HepG2 (cell line): Measurements from ENCODE around the gene SSX2IP. TPM values are rescaled to one million over a fixed set of nuclear protein-coding genes. Genes with fewer than 3 reads are reported as not detected.

ENCODE experiments used
- ATAC-seq: fragments of 200-7000 bp; cut with Tn5 transposase; 3 replicates; pipeline ENCODE4 v1.9.1; 2020; ENCODE audit warnings: mild to moderate bottlenecking, moderate library complexity
- BruUV-seq: library from RNA; stranded (reverse); fragments of 400-500 nt; replicated peaks from 2 replicates; lab custom pipeline; 2021; lab: Mats Ljungman, UMichigan
- CTCF ChIA-PET: fragments of 300-600 bp; formaldehyde crosslinking; extraction: SDS; loops from one replicate; lab custom pipeline; 2021; ENCODE audit warnings: low total read pairs, inconsistent platforms, low intra/inter-chr PET ratio; lab: Yijun Ruan, JAX
- POLR2A ChIA-PET: fragments of 350-600 bp; sonication (Branson Sonifier 250); formaldehyde crosslinking; loops from one replicate; lab custom pipeline; 2020; ENCODE audit warnings: antibody characterized with exemption, inconsistent platforms; lab: Yijun Ruan, JAX
- DNase-seq: peaks from one replicate; pipeline ENCODE4 v3.0.0-alpha.2; 2015; ENCODE audit warnings: low spot score
- FAIRE-seq: peaks from 3 replicates; lab custom pipeline; 2011; peaks lifted over from hg19 to GRCh38; lab: Jason Lieb, UNC
- H2AFZ ChIP-seq: one replicate; pipeline ENCODE4 v1.6.1; 2011; ENCODE audit warnings: low read length, inconsistent platforms
- H3K27ac ChIP-seq: fragments of 300-600 bp; 3 replicates; pipeline ENCODE4 v1.8.0; 2011; ENCODE audit warnings: mixed run types, mild to moderate bottlenecking, mixed read lengths, low read length, inconsistent platforms; ENCODE audit not compliant: insufficient read depth; ENCODE audit errors: extremely low read length
- H3K27me3 ChIP-seq, 2 experiments: fragments of 200-600 bp in 1 of 2; 2 replicates in 1 of 2; 3 replicates in 1 of 2; pipeline versions ENCODE4 v1.6.0 to v1.8.0; 2011; ENCODE audit warnings: low read length in 2 of 2, mild to moderate bottlenecking in 2 of 2, moderate library complexity in 2 of 2, inconsistent platforms in 1 of 2; ENCODE audit not compliant: insufficient read depth in 2 of 2, control insufficient read depth in 1 of 2
- H3K36me3 ChIP-seq, 2 experiments: fragments of 200-600 bp in 1 of 2; replicated peaks in 1 of 2; 2 replicates in 1 of 2; 3 replicates in 1 of 2; pipeline versions ENCODE4 v1.5.1 to v1.8.0; 2011; ENCODE audit warnings: low read length in 2 of 2, inconsistent platforms in 1 of 2; ENCODE audit not compliant: insufficient read depth in 2 of 2, control insufficient read depth in 1 of 2
- H3K4me1 ChIP-seq: 2 replicates; pipeline ENCODE4 v1.5.1; 2012; ENCODE audit warnings: low read length, inconsistent platforms; ENCODE audit not compliant: insufficient read depth
- H3K4me2 ChIP-seq: 2 replicates; pipeline ENCODE4 v1.6.0; 2011; ENCODE audit warnings: low read depth, low read length, inconsistent platforms
- H3K4me3 ChIP-seq, 3 experiments: fragments of 200-600 bp in 1 of 3; sonication (generic), shearing (Covaris generic) in 1 of 3; replicated peaks in 1 of 3; 2 replicates each; pipeline ENCODE4 v1.5.1; 2011 to 2016; ENCODE audit warnings: low read length in 3 of 3, inconsistent platforms in 2 of 3, low read depth in 2 of 3, mild to moderate bottlenecking in 2 of 3, control low read depth in 1 of 3, mixed read lengths in 1 of 3; ENCODE audit not compliant: insufficient read depth in 1 of 3
- H3K79me2 ChIP-seq: one replicate; pipeline ENCODE4 v1.6.1; 2011; ENCODE audit warnings: low read length, inconsistent platforms; ENCODE audit not compliant: insufficient read depth
- H3K9ac ChIP-seq: 2 replicates; pipeline ENCODE4 v1.6.0; 2011; ENCODE audit warnings: mild to moderate bottlenecking, low read depth, low read length, inconsistent platforms; ENCODE audit not compliant: insufficient read depth
- H3K9me3 ChIP-seq: 2 replicates; pipeline ENCODE4 v1.5.1; 2012; ENCODE audit warnings: mild to moderate bottlenecking, low read length
- H4K20me1 ChIP-seq: 2 replicates; pipeline ENCODE4 v1.6.0; 2011; ENCODE audit warnings: inconsistent platforms, mild to moderate bottlenecking, low read length, moderate library complexity; ENCODE audit not compliant: insufficient read depth
- CENPT ChIP-seq: sonication (generic); formaldehyde crosslinking; IDR thresholded peaks from 2 replicates; pipeline ENCODE4 v1.8.0; 2022; ENCODE audit warnings: low read depth, mild to moderate bottlenecking, moderate library complexity, missing genetic modification reagents
- GABPB1 ChIP-seq: IDR thresholded peaks from 2 replicates; pipeline ENCODE4 v1.6.1; 2016; ENCODE audit warnings: mild to moderate bottlenecking, missing genetic modification reagents, moderate library complexity, missing compliant biosample characterization
- NFIC ChIP-seq: IDR thresholded peaks from 2 replicates; pipeline ENCODE4 v1.6.1; 2012; ENCODE audit warnings: mild to moderate bottlenecking, low read length, inconsistent platforms
- REL ChIP-seq: sonication (generic); formaldehyde crosslinking; conservative IDR thresholded peaks from 2 replicates; pipeline ENCODE4 v1.8.0; 2022; ENCODE audit warnings: mild to moderate bottlenecking, missing genetic modification reagents, moderate library complexity
- SMAD9 ChIP-seq: sonication (generic); formaldehyde crosslinking; IDR thresholded peaks from 2 replicates; pipeline ENCODE4 v1.5.1; 2020; ENCODE audit warnings: mild to moderate bottlenecking, missing genetic modification reagents
- TBL1XR1 ChIP-seq: fragments of 150-350 bp; IDR thresholded peaks from 2 replicates; pipeline ENCODE4 v1.6.1; 2014; ENCODE audit warnings: borderline replicate concordance, low read length; ENCODE audit not compliant: partially characterized antibody
- ZMYM4 ChIP-seq: sonication (generic); formaldehyde crosslinking; IDR thresholded peaks from 2 replicates; pipeline ENCODE4 v1.8.1; 2023; ENCODE audit warnings: mild to moderate bottlenecking, missing genetic modification reagents
- WGBS: methylation state at CpG from one replicate; pipeline ENCODE4 v1.1.6; 2017; ENCODE audit warnings: low lambda C conversion rate; 5-methylcytosine and 5-hydroxymethylcytosine counted together
- in situ Hi-C: cut with HindIII; loops from 2 replicates; pipeline ENCODE4 v1.10.0; 2017; ENCODE audit warnings: low pct_unique_long_range_greater_than_20kb; ENCODE audit not compliant: extremely low pct_ligation_motif_present
- intact Hi-C: fragments of 100-400 bp; cut with micrococcal nuclease; formaldehyde crosslinking; loops from one replicate; pipeline ENCODE4 v1.10.0; 2022; ENCODE audit not compliant: unreplicated experiment
- polyA plus RNA-seq, 8 experiments: library from polyadenylated mRNA; depleted of rRNA in 3 of 8; stranded (reverse) in 7 of 8; unstranded in 1 of 8; fragments of >200 nt; fragmentation: Illumina TruSeq in 4 of 8; extraction: Trizol in 4 of 8; gene quantifications; 2 replicates each; pipeline versions ENCODE4 v1.2.1 to v1.2.3, GENCODE V29; 2011 to 2016; ENCODE audit warnings: low read depth in 4 of 8, missing spikeins in 1 of 8, mixed read lengths in 1 of 8; ENCODE audit not compliant: insufficient read depth in 1 of 8
- total RNA-seq, 5 experiments: library from RNA; depleted of rRNA; stranded (reverse); fragments of >200 nt; fragmentation: Illumina TruSeq; extraction: Trizol; gene quantifications; 2 replicates each; pipeline ENCODE4 v1.2.3, GENCODE V29; 2016; ENCODE audit warnings: low read depth in 1 of 5
- TF ChIP-seq, protein P1 (sequence below): sonication (generic); formaldehyde crosslinking; IDR thresholded peaks from 2 replicates; pipeline ENCODE4 v1.4.0; 2020; ENCODE audit warnings: missing genetic modification reagents, mild to moderate bottlenecking, borderline replicate concordance
- TF ChIP-seq, protein P2 (sequence below): sonication (generic); formaldehyde crosslinking; conservative IDR thresholded peaks from 2 replicates; pipeline ENCODE4 v1.8.1; 2023; ENCODE audit warnings: missing genetic modification reagents
- TF ChIP-seq, protein P3 (sequence below): IDR thresholded peaks from 2 replicates; pipeline ENCODE4 v1.6.1; 2016; ENCODE audit warnings: missing compliant biosample characterization, missing genetic modification reagents, borderline replicate concordance
- TF ChIP-seq, protein P4 (sequence below): sonication (generic); formaldehyde crosslinking; conservative IDR thresholded peaks from 2 replicates; pipeline ENCODE4 v1.8.0; 2022; ENCODE audit warnings: mild to moderate bottlenecking, moderate library complexity, missing genetic modification reagents

The SSX2IP gene
- total and polyA plus RNA-seq, 2 of the 13 experiments (the other 11 are each of a cell fraction or from before 2014, with no cell fraction given): 2.7 to 23.7 TPM

DNA sequence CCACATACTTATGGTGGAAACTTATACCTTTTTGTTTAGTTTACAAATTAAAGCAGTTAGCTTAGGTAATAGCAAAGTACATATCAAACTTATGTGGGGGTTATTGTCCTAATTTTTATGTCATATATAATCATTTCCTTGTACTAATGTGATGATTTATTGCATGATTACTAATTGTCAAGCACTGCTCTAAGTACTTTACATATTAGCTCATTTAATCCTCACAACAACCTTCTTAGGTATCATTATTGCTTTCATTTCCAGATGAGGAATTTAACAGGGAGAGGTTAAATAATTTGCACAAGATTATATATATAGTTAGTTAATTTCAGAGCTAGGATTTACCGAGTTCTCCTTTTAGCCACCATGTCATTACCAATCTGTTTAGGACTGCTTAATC is 11.9 kb upstream of the SSX2IP start:
- Histone ChIP-seq H3K4me3 (no peak overlapping the region), H3K27me3 (no peaks in the 10 kb centered on the region), H3K9me3 (no peaks in the 10 kb centered on the region), H3K4me2 (no peak overlapping the region), H3K27ac (no peak overlapping the region), H3K36me3 (no peaks in the 10 kb centered on the region), H2AFZ (no peak overlapping the region), H4K20me1 (no peaks in the 10 kb centered on the region), H3K79me2 (no peaks in the 10 kb centered on the region), H3K4me1 (peaks cover 9% of the 10 kb centered on the region), H3K9ac (no peak overlapping the region)
- CTCF ChIA-PET: no interaction called here
- no peak for TF ChIP-seq ZMYM4
- TF ChIP-seq, protein P1, sequence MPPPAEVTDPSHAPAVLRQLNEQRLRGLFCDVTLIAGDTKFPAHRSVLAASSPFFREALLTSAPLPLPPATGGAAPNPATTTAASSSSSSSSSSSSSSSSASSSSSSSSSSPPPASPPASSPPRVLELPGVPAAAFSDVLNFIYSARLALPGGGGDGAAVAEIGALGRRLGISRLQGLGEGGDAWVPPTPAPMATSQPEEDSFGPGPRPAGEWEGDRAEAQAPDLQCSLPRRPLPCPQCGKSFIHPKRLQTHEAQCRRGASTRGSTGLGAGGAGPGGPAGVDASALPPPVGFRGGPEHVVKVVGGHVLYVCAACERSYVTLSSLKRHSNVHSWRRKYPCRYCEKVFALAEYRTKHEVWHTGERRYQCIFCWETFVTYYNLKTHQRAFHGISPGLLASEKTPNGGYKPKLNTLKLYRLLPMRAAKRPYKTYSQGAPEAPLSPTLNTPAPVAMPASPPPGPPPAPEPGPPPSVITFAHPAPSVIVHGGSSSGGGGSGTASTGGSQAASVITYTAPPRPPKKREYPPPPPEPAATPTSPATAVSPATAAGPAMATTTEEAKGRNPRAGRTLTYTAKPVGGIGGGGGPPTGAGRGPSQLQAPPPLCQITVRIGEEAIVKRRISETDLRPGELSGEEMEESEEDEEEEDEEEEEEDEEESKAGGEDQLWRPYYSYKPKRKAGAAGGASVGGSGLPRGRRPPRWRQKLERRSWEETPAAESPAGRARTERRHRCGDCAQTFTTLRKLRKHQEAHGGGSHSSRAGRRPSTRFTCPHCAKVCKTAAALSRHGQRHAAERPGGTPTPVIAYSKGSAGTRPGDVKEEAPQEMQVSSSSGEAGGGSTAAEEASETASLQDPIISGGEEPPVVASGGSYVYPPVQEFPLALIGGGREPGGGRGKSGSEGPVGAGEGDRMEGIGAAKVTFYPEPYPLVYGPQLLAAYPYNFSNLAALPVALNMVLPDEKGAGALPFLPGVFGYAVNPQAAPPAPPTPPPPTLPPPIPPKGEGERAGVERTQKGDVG (CRISPR knock-in tag): no peak
- no peak for FAIRE-seq
- 50% methylated on average over 1 of the region's 1 CpG for WGBS
- POLR2A ChIA-PET: no interaction called here
- in situ Hi-C loops: no loop called here
- intact Hi-C loops: no loop called here
- ATAC-seq: no peak
- DNase-seq: no peak
- no TSS peak for BruUV-seq

DNA sequence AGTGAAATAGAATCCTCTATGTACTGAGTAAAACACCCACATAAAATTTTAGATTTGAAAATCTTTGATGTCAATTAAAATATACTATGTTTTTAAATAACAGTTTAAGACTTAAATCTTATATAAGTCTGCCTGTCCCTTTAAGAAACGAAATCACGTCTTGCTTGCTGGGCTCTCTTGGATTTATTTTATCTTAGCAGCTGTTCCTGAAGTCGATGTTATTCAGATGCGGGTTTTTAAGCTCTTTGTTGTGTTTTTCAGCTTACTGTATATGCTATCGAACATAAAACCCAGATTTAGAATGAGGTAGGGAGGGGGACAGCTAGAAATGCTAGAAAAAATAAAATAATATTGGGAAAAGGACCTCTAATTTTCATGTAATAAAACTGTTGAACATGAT is 11.1 kb upstream of the SSX2IP start:
- WGBS: 24% methylated on average over 5 of the region's 5 CpGs
- H3K79me2 ChIP-seq: no peaks in the 10 kb centered on the region
- no peak overlapping the region for H2AFZ ChIP-seq
- TF ChIP-seq, protein P2, sequence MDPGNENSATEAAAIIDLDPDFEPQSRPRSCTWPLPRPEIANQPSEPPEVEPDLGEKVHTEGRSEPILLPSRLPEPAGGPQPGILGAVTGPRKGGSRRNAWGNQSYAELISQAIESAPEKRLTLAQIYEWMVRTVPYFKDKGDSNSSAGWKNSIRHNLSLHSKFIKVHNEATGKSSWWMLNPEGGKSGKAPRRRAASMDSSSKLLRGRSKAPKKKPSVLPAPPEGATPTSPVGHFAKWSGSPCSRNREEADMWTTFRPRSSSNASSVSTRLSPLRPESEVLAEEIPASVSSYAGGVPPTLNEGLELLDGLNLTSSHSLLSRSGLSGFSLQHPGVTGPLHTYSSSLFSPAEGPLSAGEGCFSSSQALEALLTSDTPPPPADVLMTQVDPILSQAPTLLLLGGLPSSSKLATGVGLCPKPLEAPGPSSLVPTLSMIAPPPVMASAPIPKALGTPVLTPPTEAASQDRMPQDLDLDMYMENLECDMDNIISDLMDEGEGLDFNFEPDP (CRISPR knock-in tag): no peak
- TF ChIP-seq SMAD9 (no peak), REL (CRISPR knock-in tag) (no peak), NFIC (no peak), GABPB1 (no peak), CENPT (CRISPR knock-in tag) (no peak), TBL1XR1 (no peak)
- TF ChIP-seq, protein P3, sequence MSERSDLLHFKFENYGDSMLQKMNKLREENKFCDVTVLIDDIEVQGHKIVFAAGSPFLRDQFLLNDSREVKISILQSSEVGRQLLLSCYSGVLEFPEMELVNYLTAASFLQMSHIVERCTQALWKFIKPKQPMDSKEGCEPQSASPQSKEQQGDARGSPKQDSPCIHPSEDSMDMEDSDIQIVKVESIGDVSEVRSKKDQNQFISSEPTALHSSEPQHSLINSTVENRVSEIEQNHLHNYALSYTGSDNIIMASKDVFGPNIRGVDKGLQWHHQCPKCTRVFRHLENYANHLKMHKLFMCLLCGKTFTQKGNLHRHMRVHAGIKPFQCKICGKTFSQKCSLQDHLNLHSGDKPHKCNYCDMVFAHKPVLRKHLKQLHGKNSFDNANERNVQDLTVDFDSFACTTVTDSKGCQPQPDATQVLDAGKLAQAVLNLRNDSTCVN (CRISPR knock-in tag): no peak
- TF ChIP-seq, protein P4, sequence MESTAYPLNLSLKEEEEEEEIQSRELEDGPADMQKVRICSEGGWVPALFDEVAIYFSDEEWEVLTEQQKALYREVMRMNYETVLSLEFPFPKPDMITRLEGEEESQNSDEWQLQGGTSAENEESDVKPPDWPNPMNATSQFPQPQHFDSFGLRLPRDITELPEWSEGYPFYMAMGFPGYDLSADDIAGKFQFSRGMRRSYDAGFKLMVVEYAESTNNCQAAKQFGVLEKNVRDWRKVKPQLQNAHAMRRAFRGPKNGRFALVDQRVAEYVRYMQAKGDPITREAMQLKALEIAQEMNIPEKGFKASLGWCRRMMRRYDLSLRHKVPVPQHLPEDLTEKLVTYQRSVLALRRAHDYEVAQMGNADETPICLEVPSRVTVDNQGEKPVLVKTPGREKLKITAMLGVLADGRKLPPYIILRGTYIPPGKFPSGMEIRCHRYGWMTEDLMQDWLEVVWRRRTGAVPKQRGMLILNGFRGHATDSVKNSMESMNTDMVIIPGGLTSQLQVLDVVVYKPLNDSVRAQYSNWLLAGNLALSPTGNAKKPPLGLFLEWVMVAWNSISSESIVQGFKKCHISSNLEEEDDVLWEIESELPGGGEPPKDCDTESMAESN: no peak

More for the DNA sequence above, 11.1 kb upstream of the SSX2IP start:
- H3K27ac ChIP-seq: no peak overlapping the region
- H3K4me2 ChIP-seq: no peak overlapping the region
- H3K4me1 ChIP-seq: peaks cover 9% of the 10 kb centered on the region
- H3K27me3 ChIP-seq: no peaks in the 10 kb centered on the region
- no peaks in the 10 kb centered on the region for H3K36me3 ChIP-seq
- H4K20me1 ChIP-seq: no peaks in the 10 kb centered on the region
- ATAC-seq: no peak
- in situ Hi-C loops (no loop called here), intact Hi-C loops (no loop called here)
- ChIA-PET CTCF (no interaction called here), POLR2A (no interaction called here)
- no TSS peak for BruUV-seq
- no peak for FAIRE-seq
- no peak overlapping the region for H3K4me3 ChIP-seq
- H3K9ac ChIP-seq: no peak overlapping the region
- H3K9me3 ChIP-seq: no peaks in the 10 kb centered on the region
- no peak for DNase-seq
